Neural cell (in vitro differentiated cells): ENCODE measurements around the gene FBXL17. TPM values are rescaled to one million over a fixed set of nuclear protein-coding genes. Genes with fewer than 3 reads are reported as not detected.

ENCODE experiments used
- H2AFZ ChIP-seq: fragments of 200-600, 300-800 bp; sonication (generic), shearing (Covaris generic); 2 replicates; pipeline ENCODE4 v1.6.0; 2014; ENCODE audit warnings: low read depth, mild to moderate bottlenecking, antibody characterized with exemption, low read length, moderate library complexity
- H3F3A ChIP-seq: fragments of 200-600 bp; shearing (Covaris generic); 2 replicates; pipeline ENCODE4 v1.6.1; 2016; ENCODE audit warnings: mild to moderate bottlenecking, moderate library complexity, mixed read lengths, antibody characterized with exemption, low read length; ENCODE audit not compliant: insufficient read depth, poor library complexity, severe bottlenecking
- H3K27ac ChIP-seq: fragments of 200-600, 300-800 bp; sonication (generic), shearing (Covaris generic); 2 replicates; pipeline ENCODE4 v1.5.1; 2014; ENCODE audit warnings: mild to moderate bottlenecking, low read length, moderate library complexity
- H3K27me3 ChIP-seq: fragments of 300-800, 200-600 bp; sonication (generic), shearing (Covaris generic); 2 replicates; pipeline ENCODE4 v1.6.0; 2014; ENCODE audit warnings: mild to moderate bottlenecking, low read depth, low read length, moderate library complexity; ENCODE audit not compliant: insufficient read depth
- H3K36me3 ChIP-seq: fragments of 300-800, 200-600 bp; sonication (generic), shearing (Covaris generic); 2 replicates; pipeline ENCODE4 v1.5.1; 2014; ENCODE audit warnings: mild to moderate bottlenecking, antibody characterized with exemption, low read length, moderate library complexity; ENCODE audit not compliant: insufficient read depth
- H3K4me2 ChIP-seq: fragments of 300-800, 200-600 bp; sonication (generic), shearing (Covaris generic); 2 replicates; pipeline ENCODE4 v1.6.0; 2014; ENCODE audit warnings: mild to moderate bottlenecking, low read length
- H3K4me3 ChIP-seq: fragments of 300-800, 200-600 bp; sonication (generic), shearing (Covaris generic); 2 replicates; pipeline ENCODE4 v1.5.1; 2014; ENCODE audit warnings: mild to moderate bottlenecking, low read length, moderate library complexity
- H3K79me2 ChIP-seq: fragments of 200-600 bp; shearing (Covaris generic); replicated peaks from 2 replicates; pipeline ENCODE4 v1.6.0; 2014; ENCODE audit warnings: mild to moderate bottlenecking, low read length, moderate library complexity; ENCODE audit not compliant: insufficient read depth
- H3K9ac ChIP-seq: fragments of 300-800, 200-600 bp; sonication (generic), shearing (Covaris generic); 2 replicates; pipeline ENCODE4 v1.6.1; 2016; ENCODE audit warnings: mild to moderate bottlenecking, low read length, mixed read lengths
- H3K9me2 ChIP-seq: fragments of 200-600 bp; shearing (Covaris generic); 2 replicates; pipeline ENCODE4 v1.6.1; 2016; ENCODE audit warnings: mild to moderate bottlenecking, low read length, mixed read lengths; ENCODE audit not compliant: insufficient read depth
- H3K9me3 ChIP-seq: fragments of 200-600, 300-800 bp; sonication (generic), shearing (Covaris generic); 2 replicates; pipeline ENCODE4 v1.6.1; 2016; ENCODE audit warnings: mild to moderate bottlenecking, mixed run types, low read length, moderate library complexity, mixed read lengths
- H4K20me1 ChIP-seq: fragments of 200-600 bp; shearing (Covaris generic); 2 replicates; pipeline ENCODE4 v1.6.1; 2016; ENCODE audit warnings: mild to moderate bottlenecking, mixed run types; ENCODE audit not compliant: insufficient read depth
- EP300 ChIP-seq: fragments of 450-650 bp; conservative IDR thresholded peaks from 2 replicates; pipeline ENCODE4 v1.6.1; 2014; ENCODE audit warnings: antibody characterized with exemption, mild to moderate bottlenecking, moderate library complexity; ENCODE audit not compliant: poor library complexity, severe bottlenecking
- MXI1 ChIP-seq: fragments of 450-650 bp; conservative IDR thresholded peaks from 2 replicates; pipeline ENCODE4 v1.6.1; 2014; ENCODE audit warnings: antibody characterized with exemption, mild to moderate bottlenecking; ENCODE audit not compliant: poor library complexity, severe bottlenecking
- POLR2AphosphoS5 ChIP-seq: IDR thresholded peaks from 2 replicates; pipeline ENCODE4 v1.6.1; 2012
- RAD21 ChIP-seq: fragments of 450-650 bp; conservative IDR thresholded peaks from 2 replicates; pipeline ENCODE4 v1.6.1; 2014; ENCODE audit warnings: antibody characterized with exemption, mild to moderate bottlenecking, moderate library complexity
- REST ChIP-seq: IDR thresholded peaks from 2 replicates; pipeline ENCODE4 v1.6.1; 2012; ENCODE audit warnings: borderline replicate concordance
- TAF1 ChIP-seq: IDR thresholded peaks from 2 replicates; pipeline ENCODE4 v1.6.1; 2012; ENCODE audit warnings: low read depth
- polyA plus RNA-seq: library from polyadenylated mRNA; depleted of rRNA; stranded (reverse); fragments of >200 nt; gene quantifications from 2 replicates; pipeline ENCODE4 v1.2.3, GENCODE V29; 2014
- TF ChIP-seq, protein P1 (sequence below): fragments of 450-650 bp; IDR thresholded peaks from 2 replicates; pipeline ENCODE4 v1.5.1; 2014; ENCODE audit warnings: antibody characterized with exemption, mild to moderate bottlenecking, moderate library complexity; ENCODE audit not compliant: poor library complexity, severe bottlenecking

The FBXL17 gene
- polyA plus RNA-seq, 1 donor from 2014 or later: 19.6 TPM

GRCh38 chr5:108324886-108325285 lies 57.0 kb downstream of the FBXL17 start:
- Histone ChIP-seq H3K27ac (no peak overlapping the region), H3K9ac (no peak overlapping the region), H4K20me1 (no peaks in the 10 kb centered on the region), H3F3A (no peaks in the 10 kb centered on the region), H3K79me2 (no peaks in the 10 kb centered on the region), H3K27me3 (no peaks in the 10 kb centered on the region), H3K9me3 (no peaks in the 10 kb centered on the region), H3K4me2 (no peak overlapping the region), H2AFZ (no peak overlapping the region), H3K36me3 (no peaks in the 10 kb centered on the region), H3K4me3 (no peak overlapping the region), H3K9me2 (no peaks in the 10 kb centered on the region)
- TF ChIP-seq, protein P1, sequence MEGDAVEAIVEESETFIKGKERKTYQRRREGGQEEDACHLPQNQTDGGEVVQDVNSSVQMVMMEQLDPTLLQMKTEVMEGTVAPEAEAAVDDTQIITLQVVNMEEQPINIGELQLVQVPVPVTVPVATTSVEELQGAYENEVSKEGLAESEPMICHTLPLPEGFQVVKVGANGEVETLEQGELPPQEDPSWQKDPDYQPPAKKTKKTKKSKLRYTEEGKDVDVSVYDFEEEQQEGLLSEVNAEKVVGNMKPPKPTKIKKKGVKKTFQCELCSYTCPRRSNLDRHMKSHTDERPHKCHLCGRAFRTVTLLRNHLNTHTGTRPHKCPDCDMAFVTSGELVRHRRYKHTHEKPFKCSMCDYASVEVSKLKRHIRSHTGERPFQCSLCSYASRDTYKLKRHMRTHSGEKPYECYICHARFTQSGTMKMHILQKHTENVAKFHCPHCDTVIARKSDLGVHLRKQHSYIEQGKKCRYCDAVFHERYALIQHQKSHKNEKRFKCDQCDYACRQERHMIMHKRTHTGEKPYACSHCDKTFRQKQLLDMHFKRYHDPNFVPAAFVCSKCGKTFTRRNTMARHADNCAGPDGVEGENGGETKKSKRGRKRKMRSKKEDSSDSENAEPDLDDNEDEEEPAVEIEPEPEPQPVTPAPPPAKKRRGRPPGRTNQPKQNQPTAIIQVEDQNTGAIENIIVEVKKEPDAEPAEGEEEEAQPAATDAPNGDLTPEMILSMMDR: no peak
- no peak for TF ChIP-seq MXI1
- no peak for TF ChIP-seq TAF1

DNA sequence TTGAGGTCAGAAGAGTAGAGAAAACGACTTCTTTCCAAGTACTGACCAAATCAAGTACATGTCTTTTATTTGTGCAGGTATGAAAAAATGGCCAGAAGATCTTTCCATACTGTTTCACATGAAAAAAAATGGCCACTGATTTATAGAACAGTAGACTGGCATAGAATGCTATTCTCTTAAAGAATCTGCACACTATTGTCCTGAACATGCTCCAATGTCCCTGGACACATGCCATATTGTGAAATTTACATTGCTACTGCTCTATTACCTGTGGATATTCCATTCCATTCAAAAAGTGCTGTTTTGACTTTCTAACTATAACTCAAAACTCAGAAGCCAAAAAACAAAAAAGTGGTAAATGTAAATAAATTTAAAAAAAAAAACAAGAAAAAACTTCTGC lies 60.6 kb downstream of the FBXL17 start:
- TF ChIP-seq REST (no peak), EP300 (no peak)

GRCh38 chr5:108320231-108320630 lies 61.7 kb downstream of the FBXL17 start:
- H3K9ac ChIP-seq: no peak overlapping the region
- no peak overlapping the region for H2AFZ ChIP-seq
- no peaks in the 10 kb centered on the region for H3K27me3 ChIP-seq
- no peaks in the 10 kb centered on the region for H3K9me2 ChIP-seq
- TF ChIP-seq POLR2AphosphoS5 (no peak), RAD21 (no peak), EP300 (no peak)
- TF ChIP-seq, protein P1: no peak
- no peaks in the 10 kb centered on the region for H3F3A ChIP-seq
- no peak overlapping the region for H3K4me2 ChIP-seq
- no peak overlapping the region for H3K27ac ChIP-seq
- no peaks in the 10 kb centered on the region for H4K20me1 ChIP-seq
- no peak overlapping the region for H3K4me3 ChIP-seq
- no peaks in the 10 kb centered on the region for H3K36me3 ChIP-seq
- H3K9me3 ChIP-seq: no peaks in the 10 kb centered on the region
- no peaks in the 10 kb centered on the region for H3K79me2 ChIP-seq

More for the DNA sequence above, 60.6 kb downstream of the FBXL17 start:
- no peaks in the 10 kb centered on the region for H3K9me3 ChIP-seq
- H3K9me2 ChIP-seq: no peaks in the 10 kb centered on the region
- H3K79me2 ChIP-seq: no peaks in the 10 kb centered on the region
- no peak overlapping the region for H3K4me3 ChIP-seq
- no peak overlapping the region for H3K4me2 ChIP-seq
- H3F3A ChIP-seq: no peaks in the 10 kb centered on the region
- no peaks in the 10 kb centered on the region for H3K27me3 ChIP-seq
- no peak overlapping the region for H3K27ac ChIP-seq
- H3K9ac ChIP-seq: no peak overlapping the region
- H2AFZ ChIP-seq: no peak overlapping the region
- H3K36me3 ChIP-seq: no peaks in the 10 kb centered on the region
- no peaks in the 10 kb centered on the region for H4K20me1 ChIP-seq
